B cell (primary cell): ENCODE results near the gene USF1. TPM values are rescaled to one million over a fixed set of nuclear protein-coding genes. Genes with fewer than 3 reads are reported as not detected.

Source experiments
- ATAC-seq: fragments of 200-7000 bp; cut with Tn5 transposase; one replicate; pipeline ENCODE4 v1.10.0; 2021; ENCODE audit warnings: low read depth, mild to moderate bottlenecking, moderate number of reproducible peaks, moderate library complexity
- CTCF ChIA-PET: fragments of 350-600 bp; sonication (Branson Sonifier 250); formaldehyde crosslinking; loops from one replicate; lab custom pipeline; 2021; ENCODE audit warnings: antibody characterized with exemption, inconsistent platforms; lab: Charles Lee
- POLR2A ChIA-PET: fragments of 350-600 bp; sonication (Branson Sonifier 250); formaldehyde crosslinking; loops from one replicate; lab custom pipeline; 2021; ENCODE audit warnings: antibody characterized with exemption; lab: Charles Lee
- DNase-seq: peaks from one replicate; pipeline ENCODE4 v3.0.0; 2013
- H2AFZ ChIP-seq: 2 replicates; pipeline ENCODE4 v1.6.1; 2012; ENCODE audit warnings: mild to moderate bottlenecking, low read depth, low read length; ENCODE audit not compliant: insufficient read depth, poor library complexity, severe bottlenecking
- H3K27ac ChIP-seq, 2 donors: 1 replicate in 1 of 2; 2 replicates in 1 of 2; pipeline ENCODE4 v1.5.1; 2012 to 2013; ENCODE audit warnings: low read length in 2 of 2, mild to moderate bottlenecking in 2 of 2, moderate library complexity in 1 of 2
- H3K27me3 ChIP-seq, 4 experiments: fragments of 200-600 bp in 1 of 4; sonication (generic) in 1 of 4; replicated peaks in 1 of 4; 1 replicate in 2 of 4; 2 replicates in 2 of 4; pipeline versions ENCODE4 v1.6.1 to v1.7.0; 2013 to 2016; ENCODE audit warnings: low read length in 3 of 4, mild to moderate bottlenecking in 2 of 4, mixed read lengths in 1 of 4, moderate library complexity in 1 of 4; ENCODE audit not compliant: insufficient read depth in 4 of 4, control insufficient read depth in 3 of 4; ENCODE audit errors: control extremely low read depth in 1 of 4
- H3K36me3 ChIP-seq, 2 experiments: replicated peaks in 1 of 2; 1 replicate in 1 of 2; 2 replicates in 1 of 2; pipeline versions ENCODE4 v1.6.1 to v1.7.1; 2013; ENCODE audit warnings: low read length in 1 of 2; ENCODE audit not compliant: insufficient read depth in 2 of 2, control insufficient read depth in 1 of 2; ENCODE audit errors: control extremely low read depth in 1 of 2, extremely low read depth in 1 of 2
- H3K4me1 ChIP-seq, 2 donors: fragments of 200-600 bp in 1 of 2; sonication (generic) in 1 of 2; 1 replicate in 1 of 2; 2 replicates in 1 of 2; pipeline versions ENCODE4 v1.5.1 to v1.6.1; 2013 to 2017; ENCODE audit warnings: low read length in 2 of 2; ENCODE audit not compliant: control insufficient read depth in 2 of 2, insufficient read depth in 2 of 2
- H3K4me2 ChIP-seq: replicated peaks from 2 replicates; pipeline ENCODE3; 2012; ENCODE audit warnings: mild to moderate bottlenecking, low read depth, low read length; ENCODE audit not compliant: poor library complexity, severe bottlenecking
- H3K4me3 ChIP-seq, 5 experiments: fragments of 200-600 bp in 1 of 5; sonication (generic) in 1 of 5; 1 replicate in 3 of 5; 2 replicates in 2 of 5; pipeline versions ENCODE4 v1.5.1 to v1.7.0; 2011 to 2016; ENCODE audit warnings: low read length in 4 of 5, mild to moderate bottlenecking in 4 of 5, low read depth in 2 of 5, control low read depth in 1 of 5, moderate library complexity in 1 of 5; ENCODE audit not compliant: insufficient read depth in 1 of 5; ENCODE audit errors: control extremely low read depth in 1 of 5, extremely low read depth in 1 of 5
- H3K79me2 ChIP-seq: fragments of 200-600 bp; sonication (generic); one replicate; pipeline ENCODE4 v1.6.0; 2016; ENCODE audit warnings: low read length; ENCODE audit not compliant: control insufficient read depth, insufficient read depth
- H3K9ac ChIP-seq: fragments of 200-600 bp; sonication (generic); 2 replicates; pipeline ENCODE4 v1.6.1; 2017; ENCODE audit warnings: mild to moderate bottlenecking, low read length, moderate library complexity
- H3K9me3 ChIP-seq, 3 donors: one replicate each; pipeline versions ENCODE4 v1.6.1 to v1.7.1; 2013; ENCODE audit warnings: low read length in 2 of 3; ENCODE audit not compliant: control insufficient read depth in 2 of 3, insufficient read depth in 1 of 3; ENCODE audit errors: control extremely low read depth in 1 of 3
- H4K20me1 ChIP-seq: 2 replicates; pipeline ENCODE4 v1.6.0; 2012; ENCODE audit warnings: mild to moderate bottlenecking, low read length; ENCODE audit not compliant: insufficient read depth, control insufficient read depth, poor library complexity, severe bottlenecking
- H3K27ac Mint-ChIP-seq: one replicate; pipeline ENCODE4 v1.8.0; 2021; ENCODE audit warnings: mixed read lengths
- H3K27me3 Mint-ChIP-seq: one replicate; pipeline ENCODE4 v1.8.0; 2021; ENCODE audit warnings: mixed read lengths
- H3K4me1 Mint-ChIP-seq: one replicate; pipeline ENCODE4 v1.8.0; 2021; ENCODE audit warnings: mixed read lengths
- H3K4me3 Mint-ChIP-seq: one replicate; pipeline ENCODE4 v1.8.0; 2021; ENCODE audit warnings: mixed read lengths
- H3K9me3 Mint-ChIP-seq: one replicate; pipeline ENCODE4 v1.8.0; 2022; ENCODE audit warnings: mixed read lengths; ENCODE audit not compliant: insufficient read depth
- EZH2 ChIP-seq: IDR thresholded peaks from 2 replicates; pipeline ENCODE4 v1.6.1; 2012; ENCODE audit warnings: borderline replicate concordance, low read depth, mild to moderate bottlenecking, moderate library complexity, low read length; ENCODE audit not compliant: insufficient read depth, poor library complexity, severe bottlenecking
- WGBS: methylation state at CpG from one replicate; pipeline ENCODE4 v1.1.5; 2013; ENCODE audit warnings: missing lambda C conversion rate; ENCODE audit not compliant: insufficient coverage; 5-methylcytosine and 5-hydroxymethylcytosine counted together
- intact Hi-C: fragments of 100-400 bp; cut with micrococcal nuclease; formaldehyde crosslinking; loops from one replicate; pipeline ENCODE4 v1.10.0; 2022
- polyA plus RNA-seq: library from polyadenylated mRNA; depleted of rRNA; stranded (reverse); fragments of >200 nt; gene quantifications from 2 replicates; pipeline ENCODE4 v1.2.3, GENCODE V29; 2012
- total RNA-seq, 2 donors: library from RNA; stranded (reverse); fragments of 120-200 nt in 1 of 2; gene quantifications; 1 replicate in 1 of 2; 2 replicates in 1 of 2; pipeline versions ENCODE4 v1.2.3 to v1.2.4, GENCODE V29; 2013 to 2022
- TF ChIP-seq, protein P1 (sequence below): fragments of 200-600 bp; IDR thresholded peaks from one replicate; pipeline ENCODE4 v1.8.0; 2022; ENCODE audit warnings: antibody characterized with exemption, mild to moderate bottlenecking

USF1 gene
- total and polyA plus RNA-seq, 2 donors (not counting 1 experiment from before 2014, with no cell fraction given): 192 to 249 TPM

DNA sequence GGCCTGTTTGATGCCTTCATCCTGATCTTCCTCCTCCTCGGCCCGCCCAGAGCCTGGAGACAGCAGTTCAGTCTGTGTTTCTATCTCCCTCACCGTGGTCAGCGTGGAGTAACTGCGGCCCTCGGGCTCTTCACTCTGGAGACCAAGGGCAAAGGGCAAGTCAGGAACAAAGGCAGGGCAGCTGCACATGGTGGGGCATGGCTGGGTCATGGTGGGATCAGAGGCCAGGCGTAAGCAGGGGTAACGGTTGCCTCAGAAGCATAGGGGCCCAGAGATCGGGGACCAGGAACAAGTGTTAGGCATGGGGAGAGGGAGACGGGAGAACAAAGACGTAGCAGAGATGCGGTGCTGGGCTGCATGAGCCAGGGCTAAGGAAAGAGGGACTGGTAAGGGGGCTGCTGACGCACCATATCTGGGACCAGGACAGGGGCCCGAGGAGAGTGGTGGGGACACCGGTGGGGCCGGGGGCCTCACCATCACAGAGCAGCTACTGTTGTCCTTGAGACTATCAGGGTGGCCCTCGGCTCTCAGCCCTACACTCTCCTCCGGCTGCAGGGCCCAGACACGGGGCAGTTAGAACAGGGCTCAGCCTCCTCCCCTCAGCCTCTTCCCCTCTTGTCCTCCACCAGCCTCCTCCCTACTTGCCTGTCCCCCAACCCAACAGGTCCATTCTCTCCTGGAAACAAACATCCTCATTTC is 27.1 kb upstream of the USF1 start:
- Histone ChIP-seq H3K27ac (no peak overlapping the region), H3K4me3 (no peak overlapping the region), H3K9me3 (no peaks in the 10 kb centered on the region), H3K36me3 (no peaks in the 10 kb centered on the region), H3K79me2 (peaks cover 43% of the 10 kb centered on the region), H2AFZ (no peak overlapping the region), H3K4me2 (no peak overlapping the region), H4K20me1 (peaks cover 4% of the 10 kb centered on the region), H3K27me3 (no peaks in the 10 kb centered on the region), H3K9ac (no peak overlapping the region), H3K4me1 (peaks cover 10 to 25% of the 10 kb centered on the region in 2 donors)
- H3K27ac Mint-ChIP-seq: no peak overlapping the region
- ChIA-PET CTCF (interaction anchor here (1.0 to 8.9 kb wide), 8 partner anchors 18 to 218 kb away, joined by 3 to 142 read pairs (median 20); partner anchors contain the start of genes DEDD, KLHDC9 and USF1), POLR2A (interaction anchor here (4.7 kb wide), 1 partner anchor 25 kb away, joined by 23 read pairs; the partner anchor contains the start of gene KLHDC9)
- no peak for TF ChIP-seq EZH2
- TF ChIP-seq, protein P1, sequence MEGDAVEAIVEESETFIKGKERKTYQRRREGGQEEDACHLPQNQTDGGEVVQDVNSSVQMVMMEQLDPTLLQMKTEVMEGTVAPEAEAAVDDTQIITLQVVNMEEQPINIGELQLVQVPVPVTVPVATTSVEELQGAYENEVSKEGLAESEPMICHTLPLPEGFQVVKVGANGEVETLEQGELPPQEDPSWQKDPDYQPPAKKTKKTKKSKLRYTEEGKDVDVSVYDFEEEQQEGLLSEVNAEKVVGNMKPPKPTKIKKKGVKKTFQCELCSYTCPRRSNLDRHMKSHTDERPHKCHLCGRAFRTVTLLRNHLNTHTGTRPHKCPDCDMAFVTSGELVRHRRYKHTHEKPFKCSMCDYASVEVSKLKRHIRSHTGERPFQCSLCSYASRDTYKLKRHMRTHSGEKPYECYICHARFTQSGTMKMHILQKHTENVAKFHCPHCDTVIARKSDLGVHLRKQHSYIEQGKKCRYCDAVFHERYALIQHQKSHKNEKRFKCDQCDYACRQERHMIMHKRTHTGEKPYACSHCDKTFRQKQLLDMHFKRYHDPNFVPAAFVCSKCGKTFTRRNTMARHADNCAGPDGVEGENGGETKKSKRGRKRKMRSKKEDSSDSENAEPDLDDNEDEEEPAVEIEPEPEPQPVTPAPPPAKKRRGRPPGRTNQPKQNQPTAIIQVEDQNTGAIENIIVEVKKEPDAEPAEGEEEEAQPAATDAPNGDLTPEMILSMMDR: no peak
- no peak for ATAC-seq
- intact Hi-C loops: no loop called here
- peaks cover 29% of the 10 kb centered on the region for H3K4me1 Mint-ChIP-seq
- DNase-seq: no peak
- no peaks in the 10 kb centered on the region for H3K27me3 Mint-ChIP-seq
- no peaks in the 10 kb centered on the region for H3K9me3 Mint-ChIP-seq
- 98% methylated on average over 19 of the region's 19 CpGs for WGBS
- no peak overlapping the region for H3K4me3 Mint-ChIP-seq

DNA sequence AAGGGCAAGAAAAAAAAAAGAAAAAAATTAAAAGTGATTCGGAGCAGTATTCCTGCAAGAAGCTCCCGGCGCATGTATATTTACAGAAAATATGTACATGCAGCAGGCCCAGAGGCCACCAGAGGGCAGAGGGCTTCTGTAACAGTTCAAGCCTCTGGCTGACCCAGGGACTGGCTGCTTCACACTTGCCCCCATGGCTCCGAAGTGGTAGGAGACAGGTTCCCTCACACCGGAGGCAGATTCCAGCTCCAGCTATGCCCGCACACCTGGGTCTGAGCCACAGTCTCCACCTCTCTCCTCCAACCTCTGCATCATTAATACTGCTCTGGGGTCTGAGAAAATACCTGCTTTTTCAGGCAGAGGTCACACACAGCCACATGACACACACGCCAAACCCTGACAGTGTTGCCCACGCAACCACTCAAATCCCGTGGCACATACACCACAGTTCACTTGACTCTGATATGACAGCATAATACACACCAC is 26.2 kb upstream of the USF1 start:
- Mint-ChIP-seq H3K4me3 (no peak overlapping the region), H3K27me3 (no peaks in the 10 kb centered on the region), H3K9me3 (no peaks in the 10 kb centered on the region), H3K27ac (peak overlapping the region; percentile 12), H3K4me1 (peaks cover 37% of the 10 kb centered on the region)
- Histone ChIP-seq H3K27me3 (no peaks in the 10 kb centered on the region), H3K36me3 (peaks cover 0 to 3% of the 10 kb centered on the region in 2 experiments), H3K4me3 (no peak overlapping the region), H3K9me3 (no peaks in the 10 kb centered on the region), H3K27ac (no peak overlapping the region), H4K20me1 (peaks cover 12% of the 10 kb centered on the region), H3K79me2 (peaks cover 53% of the 10 kb centered on the region), H3K4me1 (peaks cover 20 to 35% of the 10 kb centered on the region in 2 donors), H2AFZ (peak overlapping the region; percentile 27), H3K9ac (no peak overlapping the region), H3K4me2 (no peak overlapping the region)
- no peak for ATAC-seq
- ChIA-PET CTCF (interaction anchor here (0.9 to 8.9 kb wide), 16 partner anchors 13 to 274 kb away, joined by 3 to 142 read pairs (median 5); partner anchors contain the start of genes DEDD, KLHDC9, PPOX and UFC1), POLR2A (interaction anchor here (0.5 to 6.8 kb wide), 5 partner anchors 22 to 94 kb away, joined by 3 to 108 read pairs (median 4); partner anchors contain the start of genes KLHDC9, PPOX and USF1)
- 36% methylated on average over 5 of the region's 9 CpGs for WGBS
- TF ChIP-seq, protein P1: peak; percentile 81
- no peak for TF ChIP-seq EZH2
- intact Hi-C loops: no loop called here
- DNase-seq: peak; percentile 71
